K562 (cell line): ENCODE data around the gene PKIB. TPM values are rescaled to one million over a fixed set of nuclear protein-coding genes. Genes with fewer than 3 reads are reported as not detected.

Source experiments
- ATAC-seq: fragments of 200-7000 bp; cut with Tn5 transposase; 3 replicates; pipeline ENCODE4 v1.9.1; 2020; ENCODE audit warnings: moderate library complexity
- BruUV-seq: library from RNA; stranded (reverse); fragments of 400-500 nt; replicated peaks from 2 replicates; lab custom pipeline; 2021; lab: Mats Ljungman, UMichigan
- CTCF ChIA-PET: fragments of 300-600 bp; formaldehyde crosslinking; extraction: SDS; loops from one replicate; lab custom pipeline; 2021; ENCODE audit warnings: low intra/inter-chr PET ratio; lab: Yijun Ruan, JAX
- POLR2A ChIA-PET: fragments of 300-600, 350-650 bp; sonication (Branson Sonifier 250); formaldehyde crosslinking; extraction: SDS; loops from one replicate; lab custom pipeline; 2021; ENCODE audit warnings: antibody characterized with exemption, inconsistent platforms; lab: Yijun Ruan, JAX
- DNase-seq, 4 experiments: peaks; one replicate each; pipeline versions ENCODE4 v3.0.0 to v3.0.0-alpha.2; 2011 to 2018; ENCODE audit warnings: low spot score in 3 of 4, mixed read lengths in 3 of 4; ENCODE audit errors: extremely low read depth in 1 of 4
- FAIRE-seq: peaks from 2 replicates; lab custom pipeline; 2011; peaks lifted over from hg19 to GRCh38; lab: Jason Lieb, UNC
- H2AFZ ChIP-seq: 2 replicates; pipeline ENCODE4 v1.6.0; 2011; ENCODE audit warnings: low read depth, low read length, control low read depth, inconsistent platforms
- H3K27ac ChIP-seq: fragments of 200-600 bp; 3 replicates; pipeline ENCODE4 v1.8.0; 2011; ENCODE audit warnings: low read depth, mild to moderate bottlenecking, control low read depth, inconsistent platforms, low read length, moderate library complexity, mixed read lengths; ENCODE audit errors: extremely low read depth
- H3K27me3 ChIP-seq, 2 experiments: fragments of 300-600 bp in 1 of 2; 2 replicates in 1 of 2; 3 replicates in 1 of 2; pipeline versions ENCODE4 v1.6.0 to v1.8.0; 2011; ENCODE audit warnings: inconsistent platforms in 2 of 2, low read length in 2 of 2, mild to moderate bottlenecking in 1 of 2, mixed read lengths in 1 of 2, moderate library complexity in 1 of 2; ENCODE audit not compliant: control insufficient read depth in 2 of 2, insufficient read depth in 2 of 2
- H3K36me3 ChIP-seq: fragments of 300-600 bp; 3 replicates; pipeline ENCODE4 v1.8.0; 2011; ENCODE audit warnings: mild to moderate bottlenecking, low read length, inconsistent platforms; ENCODE audit not compliant: control insufficient read depth, insufficient read depth
- H3K4me1 ChIP-seq, 2 experiments: fragments of 200-600 bp in 1 of 2; replicated peaks in 1 of 2; 2 replicates in 1 of 2; 3 replicates in 1 of 2; pipeline versions ENCODE4 v1.5.1 to v1.8.0; 2011; ENCODE audit warnings: inconsistent platforms in 2 of 2, low read length in 2 of 2, mild to moderate bottlenecking in 1 of 2, mixed read lengths in 1 of 2, moderate library complexity in 1 of 2; ENCODE audit not compliant: control insufficient read depth in 2 of 2, insufficient read depth in 2 of 2
- H3K4me2 ChIP-seq: 2 replicates; pipeline ENCODE4 v1.6.1; 2011; ENCODE audit warnings: low read length, control low read depth, inconsistent platforms, mixed read lengths; ENCODE audit not compliant: insufficient read depth
- H3K4me3 ChIP-seq: fragments of 200-600 bp; sonication (generic), shearing (Covaris generic); 2 replicates; pipeline ENCODE4 v1.5.1; 2016; ENCODE audit warnings: control low read depth, inconsistent platforms
- H3K79me2 ChIP-seq: fragments of 200-600 bp; 3 replicates; pipeline ENCODE4 v1.8.0; 2011; ENCODE audit warnings: low read length, inconsistent platforms; ENCODE audit not compliant: control insufficient read depth, insufficient read depth
- H3K9ac ChIP-seq, 2 experiments: 2 replicates each; pipeline versions ENCODE4 v1.6.0 to v1.6.1; 2011; ENCODE audit warnings: low read depth in 2 of 2, low read length in 2 of 2, control low read depth in 1 of 2, inconsistent platforms in 1 of 2, mild to moderate bottlenecking in 1 of 2, mixed read lengths in 1 of 2; ENCODE audit not compliant: insufficient read depth in 1 of 2
- H3K9me1 ChIP-seq: one replicate; pipeline ENCODE4 v1.6.0; 2011; ENCODE audit warnings: inconsistent platforms, mild to moderate bottlenecking, low read length, moderate library complexity; ENCODE audit not compliant: control insufficient read depth, insufficient read depth
- H3K9me3 ChIP-seq: replicated peaks from 2 replicates; pipeline ENCODE4 v1.5.1; 2011; ENCODE audit warnings: low read depth, low read length, inconsistent platforms; ENCODE audit not compliant: control insufficient read depth, insufficient read depth
- H4K20me1 ChIP-seq: replicated peaks from 2 replicates; pipeline ENCODE4 v1.6.1; 2011; ENCODE audit warnings: low read length, inconsistent platforms, mixed read lengths; ENCODE audit not compliant: control insufficient read depth, insufficient read depth
- C11orf30 ChIP-seq: fragments of 450-650 bp; IDR thresholded peaks from 2 replicates; pipeline ENCODE4 v1.6.1; 2016; ENCODE audit warnings: low read depth, mild to moderate bottlenecking
- MAFF ChIP-seq: IDR thresholded peaks from 2 replicates; pipeline ENCODE4 v1.6.1; 2012; ENCODE audit warnings: low read length, improper control_type of control experiment
- MAFG ChIP-seq: fragments of 450-650 bp; conservative IDR thresholded peaks from 2 replicates; pipeline ENCODE4 v1.6.1; 2016; ENCODE audit warnings: missing genetic modification characterization, missing compliant biosample characterization
- MAFK ChIP-seq: IDR thresholded peaks from 2 replicates; pipeline ENCODE4 v1.6.1; 2011; ENCODE audit warnings: low read length, improper control_type of control experiment
- MEF2A ChIP-seq: IDR thresholded peaks from 2 replicates; pipeline ENCODE4 v1.6.1; 2011; ENCODE audit warnings: low read depth, mild to moderate bottlenecking, low read length, moderate library complexity; ENCODE audit not compliant: control insufficient read depth
- RBFOX2 ChIP-seq: fragments of 200-400 bp; formaldehyde crosslinking; IDR thresholded peaks from 2 replicates; pipeline ENCODE4 v1.6.1; 2017; ENCODE audit warnings: low read depth, mild to moderate bottlenecking, low read length, moderate library complexity
- ZNF316 ChIP-seq: fragments of 450-650 bp; IDR thresholded peaks from 2 replicates; pipeline ENCODE4 v1.6.1; 2016
- WGBS: fragments of 100-300 bp; shearing (Covaris generic); methylation state at CpG from one replicate; pipeline ENCODE4 v1.1.6; 2016; ENCODE audit warnings: low coverage, mixed read lengths; ENCODE audit not compliant: insufficient coverage; ENCODE audit errors: missing lambda C conversion rate; 5-methylcytosine and 5-hydroxymethylcytosine counted together
- in situ Hi-C: fragments of 300-500 bp; cut with MboI; formaldehyde crosslinking; loops from 4 replicates; pipeline ENCODE4 v1.15.0; 2018; ENCODE audit warnings: inconsistent platforms, mixed read lengths
- intact Hi-C: fragments of 100-400 bp; cut with micrococcal nuclease; formaldehyde crosslinking; loops from 2 replicates; pipeline ENCODE4 v1.14.2; 2022
- polyA plus RNA-seq, 8 experiments: library from polyadenylated mRNA; depleted of rRNA in 4 of 8; stranded (reverse) in 5 of 8; unstranded in 3 of 8; fragments of >200 nt; fragmentation: Nextera tagmentation in 2 of 8; fragmentation: Illumina TruSeq in 1 of 8; extraction: Ambion mirVana in 2 of 8; extraction: Trizol in 1 of 8; gene quantifications; 2 replicates each; pipeline versions ENCODE4 v1.2.1 to v1.2.3, GENCODE V29; 2011 to 2014; ENCODE audit warnings: inconsistent platforms in 1 of 8, missing spikeins in 1 of 8
- total RNA-seq, 7 experiments: library from RNA; depleted of rRNA in 6 of 7; stranded (reverse); fragments of >200 nt in 6 of 7; fragmentation: Illumina TruSeq in 2 of 7; extraction: Trizol in 2 of 7; gene quantifications; 2 replicates each; pipeline versions ENCODE4 v1.2.1 to v1.2.3, GENCODE V29; 2011 to 2021; ENCODE audit warnings: low replicate concordance in 1 of 7

Gene PKIB
- total and polyA plus RNA-seq, 9 of the 15 experiments (the other 6 are each of a cell fraction or from before 2014, with no cell fraction given), result 14.8 to 37.5 (median 27.4) TPM

- intact Hi-C loops (no loop called here), in situ Hi-C loops (no loop called here)
- no peaks in the 10 kb centered on the region for H4K20me1 ChIP-seq
- H2AFZ ChIP-seq, result no peak overlapping the region
- BruUV-seq, result no TSS peak
- H3K79me2 ChIP-seq, result no peaks in the 10 kb centered on the region
- H3K4me1 ChIP-seq, result no peaks in the 10 kb centered on the region
- H3K9me1 ChIP-seq, result no peaks in the 10 kb centered on the region
- no peak overlapping the region for H3K4me3 ChIP-seq
- TF ChIP-seq MAFF, result peak; percentile 67
- TF ChIP-seq RBFOX2, result no peak
- peak; percentile 71; the same call in 1 of the 2 replicates for TF ChIP-seq MAFK
- TF ChIP-seq C11orf30, result peak; percentile 63; the same call in 1 of the 2 replicates
- TF ChIP-seq ZNF316, result peak; percentile 83
- TF ChIP-seq MEF2A, result no peak
- peak; percentile 45; the same call in 1 of the 2 replicates for TF ChIP-seq MAFG (tag)
- POLR2A ChIA-PET, result no interaction called here
- CTCF ChIA-PET, result no interaction called here
- ATAC-seq (no peak), DNase-seq (no peak), FAIRE-seq (no peak)
- no peak overlapping the region for H3K9ac ChIP-seq
- H3K36me3 ChIP-seq, result no peaks in the 10 kb centered on the region
- no peaks in the 10 kb centered on the region for H3K9me3 ChIP-seq
- H3K27me3 ChIP-seq, result no peaks in the 10 kb centered on the region
- H3K4me2 ChIP-seq, result no peak overlapping the region
- 35% methylated on average over 4 of the region's 4 CpGs for WGBS
- no peak overlapping the region for H3K27ac ChIP-seq
Observed at GRCh38 chr6:122692807-122693580, 82.8 kb downstream of the PKIB start.
